ENCODE measurements around the gene ALK. TPM values are rescaled to one million over a fixed set of nuclear protein-coding genes. Genes with fewer than 3 reads are reported as not detected.

The ALK gene
- total and polyA plus RNA-seq, 10 of the 15 experiments (the other 5 are each of a cell fraction or from before 2014, with no cell fraction given), result 0.11 TPM; not detected in 9

DNA sequence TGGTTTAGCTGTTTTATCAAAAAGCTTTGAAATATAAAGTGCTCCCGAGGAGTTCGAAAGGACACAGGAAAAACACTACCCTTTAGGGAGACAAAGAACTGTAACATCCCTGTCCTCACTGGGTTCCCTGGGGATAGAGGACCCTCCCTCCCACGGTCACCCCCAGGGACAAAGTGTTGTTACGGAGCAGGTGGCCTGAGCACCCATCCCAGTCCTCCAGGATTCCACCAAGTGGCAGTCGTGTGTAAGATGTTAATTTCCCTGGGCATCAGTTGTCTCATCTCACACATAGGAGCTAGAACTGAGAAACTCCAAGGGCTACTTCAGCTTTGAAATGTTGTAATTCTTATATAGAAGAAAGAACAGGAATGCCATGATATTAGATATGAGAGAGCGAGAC lies 137.7 kb downstream of the ALK start (continued):
- TF ChIP-seq MLLT1 (IDR thresholded peaks at IDR 0.05) (no peak), TAF1 (IDR thresholded peaks at IDR 0.05; ENCODE audit: borderline replicate concordance, low read depth, low read length) (no peak), BRCA1 (IDR thresholded peaks at IDR 0.05; ENCODE audit: low read depth, low read length) (no peak), YY1 (IDR thresholded peaks at IDR 0.05; ENCODE audit: low read depth, low read length) (no peak), PAX8 (IDR thresholded peaks at IDR 0.05) (no peak), RELB (IDR thresholded peaks at IDR 0.05; ENCODE audit: low read depth) (no peak)
- TF ChIP-seq, protein P1, sequence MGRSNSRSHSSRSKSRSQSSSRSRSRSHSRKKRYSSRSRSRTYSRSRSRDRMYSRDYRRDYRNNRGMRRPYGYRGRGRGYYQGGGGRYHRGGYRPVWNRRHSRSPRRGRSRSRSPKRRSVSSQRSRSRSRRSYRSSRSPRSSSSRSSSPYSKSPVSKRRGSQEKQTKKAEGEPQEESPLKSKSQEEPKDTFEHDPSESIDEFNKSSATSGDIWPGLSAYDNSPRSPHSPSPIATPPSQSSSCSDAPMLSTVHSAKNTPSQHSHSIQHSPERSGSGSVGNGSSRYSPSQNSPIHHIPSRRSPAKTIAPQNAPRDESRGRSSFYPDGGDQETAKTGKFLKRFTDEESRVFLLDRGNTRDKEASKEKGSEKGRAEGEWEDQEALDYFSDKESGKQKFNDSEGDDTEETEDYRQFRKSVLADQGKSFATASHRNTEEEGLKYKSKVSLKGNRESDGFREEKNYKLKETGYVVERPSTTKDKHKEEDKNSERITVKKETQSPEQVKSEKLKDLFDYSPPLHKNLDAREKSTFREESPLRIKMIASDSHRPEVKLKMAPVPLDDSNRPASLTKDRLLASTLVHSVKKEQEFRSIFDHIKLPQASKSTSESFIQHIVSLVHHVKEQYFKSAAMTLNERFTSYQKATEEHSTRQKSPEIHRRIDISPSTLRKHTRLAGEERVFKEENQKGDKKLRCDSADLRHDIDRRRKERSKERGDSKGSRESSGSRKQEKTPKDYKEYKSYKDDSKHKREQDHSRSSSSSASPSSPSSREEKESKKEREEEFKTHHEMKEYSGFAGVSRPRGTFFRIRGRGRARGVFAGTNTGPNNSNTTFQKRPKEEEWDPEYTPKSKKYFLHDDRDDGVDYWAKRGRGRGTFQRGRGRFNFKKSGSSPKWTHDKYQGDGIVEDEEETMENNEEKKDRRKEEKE (IDR thresholded peaks at IDR 0.05), result no peak

All from GM12878 (cell line).